ENCODE results near the gene LTBP3.

DNA sequence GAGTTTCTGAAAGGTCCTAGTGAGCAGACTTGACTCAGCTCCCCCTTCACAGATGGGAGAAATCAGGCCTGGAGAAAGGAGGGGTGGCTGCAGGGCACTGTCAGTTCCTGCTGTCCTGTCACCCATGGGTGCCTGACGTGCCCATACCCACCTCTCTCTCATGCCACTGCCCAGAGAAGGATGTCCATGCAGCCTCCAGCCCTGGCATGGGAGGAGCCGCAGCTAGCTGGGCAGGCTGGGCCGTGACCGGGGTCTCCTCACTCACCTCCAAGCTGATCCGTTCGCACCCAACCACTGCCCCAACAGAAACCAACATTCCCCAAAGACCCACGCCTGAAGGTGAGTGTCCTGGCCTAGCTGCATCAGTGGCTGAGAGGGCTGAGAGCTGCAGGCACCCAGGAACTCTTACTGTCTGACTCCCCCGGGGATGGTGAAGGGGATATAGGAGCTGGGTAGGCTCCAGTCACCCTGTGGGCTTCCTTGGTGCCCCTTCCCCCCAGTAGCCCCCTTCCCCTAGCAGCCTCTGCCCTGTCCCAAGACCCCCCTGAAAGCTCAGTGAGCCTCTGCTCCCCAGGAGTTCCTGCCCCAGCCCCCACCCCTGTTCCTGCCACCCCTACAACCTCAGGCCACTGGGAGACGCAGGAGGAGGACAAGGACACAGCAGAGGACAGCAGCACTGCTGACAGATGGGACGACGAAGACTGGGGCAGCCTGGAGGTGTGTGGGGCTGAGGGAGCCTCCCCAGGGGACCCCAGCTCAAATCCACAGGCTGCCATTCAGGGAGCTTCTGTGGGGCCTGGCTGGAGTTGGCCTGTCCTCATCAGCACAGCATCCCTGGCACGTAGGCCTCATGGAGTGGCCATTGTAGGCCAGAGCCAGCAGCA, 21.5 kb downstream of the LTBP3 start:
- TF ChIP-seq CTCF (IDR thresholded peaks at IDR 0.05) (no peak), POLR2AphosphoS5 (IDR thresholded peaks at IDR 0.05) (no peak)
